Erythroblast (primary cell): Measurements from ENCODE around the gene RNF220.

Experiments used
- GATA1 ChIP-seq: IDR thresholded peaks from 2 replicates; pipeline ENCODE4 v1.6.1; 2011; ENCODE audit warnings: low read depth, mild to moderate bottlenecking, control low read depth, low read length, moderate library complexity
- POLR2A ChIP-seq: IDR thresholded peaks from 2 replicates; pipeline ENCODE4 v1.6.1; 2011; ENCODE audit warnings: mild to moderate bottlenecking, low read length

- TF ChIP-seq POLR2A, result no peak
- TF ChIP-seq GATA1, result no peak
Observed at GRCh38 chr1:44611419-44611818, 206.4 kb downstream of the RNF220 start.
